C1 segment of cervical spinal cord (tissue), 14 donors: ENCODE results near the gene WDFY3.
A peak's percentile ranks its signal among the peaks of the same experiment; 100 is the strongest.
"Not testable (repeated sequence)": the region's sequence is repeated elsewhere in the genome, so short reads cannot be mapped to it uniquely, and the experiment has no call there.

Experiments used
- DNase-seq, 14 donors: peaks; one replicate each; lab custom pipeline; 2025; lab: John Stamatoyannopoulos, UW

The WDFY3 gene

DNA sequence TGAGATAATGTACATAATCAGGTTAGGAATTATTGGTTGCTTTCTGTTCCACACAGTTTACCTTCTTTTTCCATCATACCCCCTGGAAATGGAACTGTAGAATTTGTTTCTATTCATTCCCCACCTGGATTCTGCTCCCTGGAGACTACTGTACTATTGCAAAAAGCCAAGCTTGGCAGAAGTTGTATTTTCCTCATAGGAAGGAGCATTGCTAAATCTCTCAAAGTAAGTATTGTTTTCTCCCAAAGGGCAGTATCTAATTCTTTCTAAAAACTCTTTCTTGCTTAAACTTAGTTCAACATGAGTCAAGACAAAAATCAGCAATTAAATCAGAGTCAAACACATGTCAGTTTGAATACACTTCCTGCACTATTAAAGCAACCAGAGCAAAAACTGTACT lies 247.4 kb downstream of the WDFY3 start:
- no peak for DNase-seq

DNA sequence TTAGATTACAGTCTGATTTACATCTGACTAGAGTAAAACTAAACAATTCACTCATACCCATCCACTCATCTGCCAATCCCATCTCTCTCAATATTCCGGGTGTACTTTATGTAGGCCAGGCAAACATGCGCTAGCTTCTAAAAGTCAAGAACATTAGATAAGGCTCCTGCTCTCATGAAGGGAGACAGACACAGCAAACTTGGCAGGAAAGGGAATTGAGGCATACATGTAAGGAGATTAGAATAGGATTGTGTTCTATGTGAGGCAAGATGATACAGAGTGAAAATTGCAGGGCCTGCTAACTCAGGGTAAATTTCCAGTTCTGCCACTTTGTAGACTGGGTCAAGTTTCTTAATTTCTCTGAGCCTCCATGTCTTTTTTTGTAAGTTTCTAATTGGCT lies 247.8 kb downstream of the WDFY3 start:
- no peak for DNase-seq

DNA sequence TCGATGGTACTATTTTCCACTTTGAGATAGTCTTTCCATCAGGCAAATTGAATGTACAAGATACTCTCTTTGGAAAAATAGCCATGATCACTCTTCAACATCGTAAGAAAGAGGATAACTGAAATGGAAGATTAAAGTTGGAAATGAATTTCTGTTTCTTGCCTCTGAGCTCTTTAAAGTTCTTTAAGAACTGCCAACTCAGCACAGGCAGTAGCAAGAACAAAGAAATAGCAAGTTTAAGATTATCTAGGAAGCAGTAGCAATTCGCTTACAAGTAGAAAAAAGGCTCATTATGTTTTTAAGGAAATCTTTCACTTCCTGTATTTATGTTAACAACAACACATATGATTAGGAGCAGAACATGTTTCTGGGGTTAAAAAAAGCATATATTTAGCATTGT lies 255.9 kb downstream of the WDFY3 start:
- DNase-seq = no peak

DNA sequence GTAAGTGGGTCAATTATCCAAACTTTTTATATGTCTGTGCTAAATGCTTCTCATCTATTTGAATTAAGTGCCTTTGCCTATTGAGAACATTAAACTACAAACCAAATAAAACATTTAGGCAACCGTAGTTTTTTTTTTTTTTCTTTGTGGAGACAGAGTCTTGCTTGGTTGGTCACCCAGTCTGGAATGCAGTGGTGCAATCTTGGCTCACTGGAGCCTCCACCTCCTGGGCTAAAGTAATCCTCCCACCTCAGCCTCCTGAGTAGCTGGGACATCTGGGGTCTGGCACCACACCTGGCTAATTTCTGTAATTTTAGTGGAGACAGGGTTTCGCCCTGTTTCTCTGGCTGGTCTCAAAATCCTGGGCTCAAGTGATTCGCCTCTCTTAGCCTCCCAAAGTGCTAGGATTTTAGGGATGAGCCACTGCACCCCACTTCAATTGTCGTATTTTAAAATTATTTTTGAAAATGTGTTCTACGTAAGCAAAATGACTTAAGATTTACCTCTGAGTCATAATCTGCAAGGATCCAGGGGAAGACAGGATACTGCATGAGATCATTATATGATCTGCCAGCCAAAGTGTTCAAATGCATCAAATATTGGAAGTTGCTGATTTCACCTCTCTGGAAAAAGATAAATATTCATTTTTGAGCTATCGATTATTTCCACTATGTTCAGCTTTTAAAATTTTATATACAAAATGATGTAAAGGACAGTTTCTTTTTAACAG lies 257.9 kb downstream of the WDFY3 start:
- no peak for DNase-seq

DNA sequence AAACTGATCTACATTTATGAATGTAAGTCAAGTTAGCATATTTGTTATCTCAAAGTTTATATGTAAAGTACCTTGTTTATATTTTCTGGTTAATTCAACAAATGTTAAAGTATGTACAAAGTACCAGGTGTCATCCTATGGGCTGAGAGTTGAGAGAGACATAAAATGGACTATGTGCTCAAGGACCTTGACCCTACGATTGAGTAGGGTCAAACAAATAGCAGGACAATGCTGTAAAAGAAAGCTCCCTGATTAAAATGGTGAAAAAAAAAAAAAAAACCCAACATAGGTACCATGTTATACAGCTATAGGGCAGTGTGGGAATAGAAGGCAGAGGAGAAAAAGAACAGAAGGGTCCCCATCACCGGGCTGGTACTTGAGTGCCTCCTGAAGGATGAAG lies 260.2 kb downstream of the WDFY3 start:
- DNase-seq = no peak

DNA sequence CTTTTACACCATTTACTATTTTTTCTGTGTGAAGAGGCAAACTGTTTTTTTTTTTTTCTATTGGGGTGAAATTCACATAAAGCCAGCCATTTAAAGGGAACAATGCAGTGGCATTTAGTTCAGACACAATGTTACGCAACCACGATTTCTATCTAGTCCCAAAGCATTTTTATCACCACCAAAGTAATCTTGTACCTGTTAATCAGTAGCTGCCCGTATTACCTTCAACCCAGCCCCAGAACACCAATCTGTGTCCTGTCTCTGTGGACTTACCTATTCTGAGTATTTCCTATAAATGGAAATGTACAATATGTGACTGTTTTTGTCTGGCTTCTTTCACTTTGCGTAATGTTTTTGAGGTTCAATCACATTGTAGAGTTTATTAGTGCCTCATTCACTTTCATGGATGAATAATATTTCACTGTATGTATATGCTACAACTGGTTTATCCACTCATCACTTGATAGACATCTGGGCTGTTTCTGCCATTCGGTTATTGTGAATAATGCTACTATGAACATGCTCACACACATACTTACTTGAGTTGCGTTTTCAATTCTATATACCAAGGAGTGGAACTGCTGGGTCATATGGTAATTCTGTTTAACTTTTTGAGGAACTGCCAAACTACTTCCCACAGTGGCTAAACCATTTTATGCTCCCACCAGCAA lies 267.4 kb downstream of the WDFY3 start:
- DNase-seq = no peak

DNA sequence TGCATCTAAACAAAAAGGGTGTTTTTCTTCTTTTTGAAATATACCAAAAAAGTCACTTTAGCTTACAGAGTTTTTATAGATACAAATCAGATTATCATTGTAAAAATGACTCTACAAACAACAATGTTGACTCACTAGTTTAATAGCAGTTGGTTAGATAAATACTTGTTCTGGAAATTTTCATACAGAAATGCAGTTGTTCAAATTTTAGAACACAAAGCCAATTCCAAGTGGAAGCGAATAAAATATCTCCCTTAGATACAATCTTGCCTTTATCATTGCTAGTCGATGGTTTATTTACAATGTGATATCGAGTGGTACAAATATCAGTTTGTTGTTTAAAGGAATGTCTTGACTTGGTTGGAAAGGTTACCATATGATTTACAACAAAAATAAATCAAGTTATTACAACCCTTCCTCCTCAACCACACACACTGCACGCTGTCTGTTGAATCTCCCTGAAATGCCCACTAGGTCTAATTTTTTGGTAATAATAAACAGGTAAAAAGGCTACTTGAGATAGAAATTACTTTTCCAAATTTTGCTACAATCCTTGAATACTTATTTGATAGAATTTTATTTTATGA lies 268.8 kb downstream of the WDFY3 start:
- no peak for DNase-seq

DNA sequence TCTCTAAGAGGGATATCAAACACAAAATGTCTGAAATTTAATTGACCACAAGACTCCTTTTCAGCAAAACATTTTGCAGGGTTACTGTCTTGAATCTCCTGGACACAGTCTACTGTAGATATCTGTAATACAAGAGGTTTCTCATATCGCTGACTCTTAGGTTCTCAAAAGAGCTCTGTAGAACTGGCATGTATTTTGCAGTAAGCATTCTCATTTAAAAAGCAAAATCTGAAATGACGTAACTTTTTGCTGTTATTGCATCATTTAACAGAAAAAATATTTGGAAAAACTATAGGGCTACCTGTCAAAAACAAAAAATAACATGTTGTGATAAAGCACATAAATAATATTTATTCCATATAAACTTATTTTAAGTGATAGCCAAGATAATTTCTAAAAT lies 269.3 kb downstream of the WDFY3 start:
- no peak for DNase-seq

DNA sequence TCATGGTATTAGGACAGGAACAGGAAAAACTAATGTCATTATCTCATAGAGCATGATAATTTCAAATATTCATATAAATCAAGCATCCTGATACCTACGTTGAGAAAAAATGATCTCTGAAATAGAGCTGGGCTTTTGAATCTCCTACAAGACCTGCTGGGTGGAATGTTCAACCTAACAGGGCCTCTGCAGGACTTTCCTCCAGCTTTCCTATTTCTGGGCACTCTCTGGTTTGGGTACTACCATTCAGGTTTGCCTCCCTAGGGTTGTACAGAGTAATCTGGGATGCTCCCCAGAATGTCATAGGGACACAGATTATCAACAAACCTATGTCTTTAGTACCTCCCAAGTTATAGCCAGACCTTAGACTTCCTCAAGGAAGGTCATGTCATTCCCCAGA lies 274.7 kb downstream of the WDFY3 start:
- DNase-seq = no peak

DNA sequence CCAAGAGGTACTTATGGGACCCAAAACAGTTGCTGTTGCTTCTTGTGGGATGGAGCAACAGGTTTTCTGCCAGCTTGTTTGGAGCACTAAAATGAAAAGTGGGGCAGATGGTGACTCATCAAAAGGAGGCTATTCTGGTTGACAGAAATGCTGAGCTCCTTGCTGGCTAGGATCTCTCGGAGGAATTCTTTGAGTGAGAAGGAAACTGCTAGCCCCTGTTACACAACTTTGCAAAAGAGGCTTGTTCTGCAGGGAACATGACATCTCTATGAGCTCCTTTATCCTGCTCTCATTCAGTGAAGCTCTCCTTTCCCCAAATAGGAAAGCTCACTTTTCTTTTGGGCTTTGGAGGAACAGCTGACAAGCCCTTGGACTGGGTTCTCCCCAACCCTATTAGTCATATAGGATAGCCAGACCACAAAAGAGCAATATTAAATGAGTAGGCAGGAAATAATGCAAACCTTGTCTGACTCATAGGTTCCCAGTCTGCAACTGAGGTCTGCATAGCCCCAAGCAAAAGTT lies 275.3 kb downstream of the WDFY3 start:
- peak in 2 of 14 donors; percentile 13 for DNase-seq

DNA sequence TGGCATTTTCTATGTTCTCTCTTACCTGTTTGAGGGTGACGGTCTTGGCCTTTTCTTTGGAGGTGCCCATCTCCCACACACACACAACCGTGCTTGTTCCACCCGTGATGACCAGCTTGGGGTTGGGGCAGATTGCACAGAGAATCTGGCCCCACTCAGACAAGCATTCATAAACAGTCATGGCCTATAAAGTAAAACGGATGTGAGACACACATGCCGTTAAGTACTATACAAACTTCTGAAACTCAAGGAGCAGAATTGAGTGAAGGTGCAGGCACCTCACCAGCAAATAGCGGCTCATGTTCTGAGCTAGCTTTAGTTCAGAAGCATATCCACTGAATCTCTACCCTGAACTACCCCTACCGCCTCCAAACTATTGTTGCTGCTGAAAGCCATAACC lies 276.0 kb downstream of the WDFY3 start:
- DNase-seq = no peak

DNA sequence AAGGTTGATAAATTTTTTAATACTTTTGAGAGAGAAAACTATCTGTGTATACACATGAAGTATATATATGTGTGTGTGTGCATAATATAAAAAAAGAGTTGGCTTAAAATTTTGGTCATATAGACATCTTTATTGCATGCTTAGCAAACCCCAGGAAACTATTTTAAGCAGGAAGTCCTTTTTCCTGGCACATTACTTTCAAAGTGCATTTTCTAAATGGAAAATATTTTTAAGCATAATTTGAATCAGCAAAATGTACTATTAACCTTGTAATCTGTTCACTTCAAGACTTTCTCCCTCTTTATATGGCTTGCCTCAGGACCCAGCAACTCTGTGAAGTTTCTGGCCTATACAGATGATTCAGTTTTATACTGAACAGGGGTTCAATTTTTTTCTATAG lies 277.3 kb downstream of the WDFY3 start:
- no peak for DNase-seq

DNA sequence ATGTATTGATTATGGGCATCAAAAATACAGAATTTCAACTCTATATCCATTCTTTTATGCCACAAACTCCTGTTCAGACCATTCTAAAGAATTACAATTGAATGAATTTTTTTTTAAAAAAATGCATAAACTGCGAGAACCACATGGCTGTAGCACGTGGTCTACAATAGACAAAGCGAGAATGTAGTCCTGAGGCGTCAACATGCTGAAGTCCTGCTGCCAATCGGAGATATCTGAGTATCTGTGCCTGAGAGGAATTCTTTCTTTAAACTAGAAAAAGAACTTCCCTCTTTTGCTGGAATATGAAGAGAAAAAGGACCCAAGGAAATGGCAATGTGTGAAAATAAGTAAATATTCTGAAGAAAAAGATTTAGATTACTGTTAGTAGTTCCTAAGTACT lies 277.9 kb downstream of the WDFY3 start:
- DNase-seq = no peak

DNA sequence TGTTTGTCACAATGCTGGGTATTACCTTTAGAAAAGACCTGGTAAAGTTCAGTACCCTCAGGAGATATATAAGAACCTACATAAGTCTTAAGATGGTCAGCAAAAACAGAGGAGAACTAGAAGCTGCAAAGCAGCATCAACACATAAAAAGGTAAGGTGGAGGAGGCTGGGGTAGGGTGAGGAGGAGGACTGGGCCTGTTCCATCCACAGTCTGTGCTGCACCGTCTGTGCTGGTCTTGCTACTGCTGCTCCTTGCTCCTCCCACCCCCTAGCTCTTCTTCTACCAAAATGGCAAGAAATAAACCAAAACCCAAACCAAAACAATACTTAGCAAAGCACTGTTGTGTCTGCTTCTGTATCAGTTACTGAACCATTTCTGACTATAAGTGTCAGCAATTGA lies 281.4 kb downstream of the WDFY3 start:
- DNase-seq = no peak

DNA sequence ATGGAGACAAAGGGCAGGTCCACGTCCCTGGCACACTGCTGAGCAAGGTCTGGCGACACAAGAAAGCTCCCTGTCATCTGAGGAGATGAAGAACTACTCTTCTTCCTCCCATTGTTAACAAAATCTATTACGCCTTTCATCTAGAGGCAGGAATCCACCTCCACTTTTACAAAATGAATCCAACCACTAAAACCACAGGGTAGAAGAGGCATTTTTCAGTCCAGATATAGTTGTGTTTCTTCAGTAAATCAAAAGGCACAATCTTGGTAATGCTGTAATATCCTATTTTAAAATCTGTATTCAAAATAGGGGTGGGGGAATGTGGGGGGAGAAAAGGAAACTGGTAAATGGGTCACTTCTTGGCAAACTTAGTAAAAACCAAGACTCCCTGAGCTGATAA lies 282.1 kb downstream of the WDFY3 start:
- DNase-seq = no peak

DNA sequence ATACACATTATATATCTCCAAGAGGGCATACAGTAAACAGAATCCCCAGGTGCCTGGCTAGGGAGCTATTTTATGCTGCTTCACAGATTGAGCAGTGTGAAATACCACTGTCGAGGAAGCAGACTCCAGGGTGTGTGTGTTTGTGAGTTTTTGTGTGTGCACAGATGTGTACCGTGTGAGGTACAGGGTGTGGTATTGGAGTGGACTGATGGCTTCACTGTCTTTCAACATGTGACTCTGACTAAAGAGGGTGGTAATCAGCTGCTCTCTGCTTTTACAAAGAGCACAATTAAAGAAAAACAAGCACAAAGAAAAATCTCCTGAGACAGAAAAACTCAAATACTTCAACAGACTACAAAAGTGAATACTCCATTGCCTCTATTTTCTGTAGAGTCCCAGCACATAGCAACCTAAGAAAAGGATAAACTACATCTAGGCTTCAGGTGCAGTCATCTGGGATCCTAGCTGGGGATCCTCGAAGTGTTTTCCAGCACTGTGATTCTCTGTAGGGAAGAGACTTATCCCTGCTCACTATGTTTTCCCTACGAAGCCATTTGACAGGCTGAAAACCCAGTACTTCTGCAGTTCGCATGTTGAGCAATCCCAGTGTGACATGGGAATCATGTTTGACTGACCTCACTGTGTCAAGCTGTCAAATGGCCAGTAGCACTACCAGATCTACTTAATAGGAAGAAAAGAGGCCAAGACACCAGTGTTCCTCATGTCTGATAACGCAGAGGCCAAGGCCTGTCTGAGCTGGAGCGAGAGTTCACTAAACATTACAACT lies 283.2 kb downstream of the WDFY3 start:
- DNase-seq = no peak

DNA sequence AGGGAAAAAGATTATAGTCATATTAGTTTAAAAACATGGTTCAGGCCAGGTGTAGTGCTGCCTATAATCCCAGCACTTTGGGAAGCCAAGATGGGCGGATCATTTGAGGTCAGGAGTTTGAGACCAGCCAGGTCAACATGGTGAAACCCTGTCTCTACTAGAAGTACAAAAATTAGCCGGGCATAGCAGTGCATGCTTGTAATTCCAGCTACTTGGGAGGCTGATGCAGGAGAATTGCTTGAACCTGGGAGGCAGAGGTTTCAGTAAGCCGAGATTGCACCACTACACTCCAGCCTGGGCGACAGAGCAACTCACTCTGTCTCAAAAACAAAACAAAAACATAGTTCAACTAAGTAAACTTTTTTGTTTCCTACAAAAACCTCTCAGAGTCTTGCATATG lies 283.8 kb downstream of the WDFY3 start:
- not testable (repeated sequence) for DNase-seq

DNA sequence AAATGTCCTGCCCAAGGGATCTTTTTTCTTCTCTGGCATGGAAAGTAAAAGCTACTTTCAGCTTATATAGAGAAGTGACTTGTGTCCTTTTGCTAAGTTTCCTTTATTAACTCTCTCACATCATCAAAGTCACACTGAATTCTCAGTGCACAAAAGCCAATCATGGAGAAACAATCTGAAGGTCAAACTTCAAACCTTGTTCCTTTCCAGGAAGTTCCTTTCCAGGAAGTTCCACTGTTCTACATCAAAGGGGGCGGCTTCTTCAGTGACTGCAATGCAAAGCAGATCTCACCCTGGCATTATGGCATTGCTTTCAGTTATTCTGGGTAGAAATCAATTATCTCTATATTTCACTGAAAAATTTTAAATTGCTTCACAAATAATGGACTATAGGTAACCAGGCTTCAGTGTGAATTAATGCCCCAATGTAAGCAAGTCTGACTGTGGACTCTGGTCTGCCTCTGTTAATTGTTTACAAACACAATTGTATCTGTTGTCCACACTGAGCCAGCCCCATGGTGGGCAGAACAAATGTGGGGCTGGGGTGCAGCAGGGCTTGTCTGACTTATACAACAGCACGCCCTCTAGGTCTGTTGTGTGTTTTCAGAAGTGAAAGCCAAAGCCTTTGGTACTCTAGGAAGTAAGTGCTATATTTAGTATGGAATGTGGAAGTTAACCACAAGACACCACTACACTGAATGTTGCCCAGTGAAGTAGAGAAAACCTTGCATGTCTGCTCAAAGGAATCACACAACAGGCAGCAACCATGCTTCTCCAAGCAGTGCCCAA lies 284.8 kb downstream of the WDFY3 start:
- DNase-seq = peak in 4 of 14 donors; percentile 6 to 40 (median 17)

DNA sequence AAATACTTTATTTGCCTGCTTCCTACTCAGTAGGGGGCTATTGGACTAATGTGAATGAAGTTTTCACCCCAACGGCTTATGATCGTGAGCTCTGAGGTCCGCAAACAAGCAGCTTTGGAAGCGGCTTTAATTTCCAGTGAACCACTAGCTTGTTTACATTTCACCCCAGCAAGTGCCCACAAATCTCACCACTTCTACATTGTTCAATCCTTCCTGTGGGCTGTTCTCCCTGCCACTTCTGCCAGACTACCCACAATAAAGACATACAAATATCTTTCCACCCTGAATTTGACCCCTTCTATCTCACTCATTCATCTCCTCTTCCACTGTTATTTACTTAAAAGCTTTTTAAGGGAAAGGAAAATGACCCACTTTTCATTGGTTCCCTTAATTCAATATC lies 285.5 kb downstream of the WDFY3 start:
- no peak for DNase-seq

DNA sequence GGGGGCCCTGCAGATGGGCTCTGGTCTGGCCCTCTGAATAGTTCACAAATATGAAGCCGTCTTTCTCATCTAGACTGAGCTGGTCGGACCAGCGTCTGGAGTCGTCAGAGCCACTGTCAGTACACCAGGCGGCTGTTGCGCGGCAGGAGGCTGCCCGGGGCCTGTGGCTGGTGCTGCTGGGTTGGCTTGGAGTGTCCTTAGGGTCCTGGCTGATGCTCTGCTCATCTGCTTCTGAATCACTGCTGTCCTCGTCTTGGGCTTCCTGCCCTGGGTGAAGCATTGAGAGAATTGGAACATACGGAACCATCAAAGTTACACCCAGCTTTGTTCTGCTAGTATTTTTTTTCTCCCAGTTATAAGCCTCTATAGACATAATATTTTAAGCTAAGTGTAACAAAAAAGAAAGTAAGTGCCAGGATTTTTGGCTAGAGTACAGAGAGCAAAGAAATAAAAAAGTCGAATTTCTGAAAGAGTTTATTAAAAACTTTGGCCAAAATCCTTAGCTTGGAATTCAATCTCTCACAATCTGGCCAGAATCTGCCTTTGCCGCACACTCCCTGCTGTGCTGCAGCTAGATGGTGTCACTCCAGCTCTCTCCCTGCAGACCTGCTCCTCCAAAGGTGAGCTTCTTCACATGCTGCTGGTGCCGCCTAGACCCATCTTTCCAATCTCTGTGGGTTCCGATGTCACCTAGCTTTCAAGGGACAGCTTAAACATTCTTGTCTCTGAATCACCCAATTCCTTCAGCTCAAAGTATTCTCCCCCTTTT lies 287.3 kb downstream of the WDFY3 start:
- peak in 2 of 14 donors; percentile 7 to 40 for DNase-seq
